Neuronal stem cell (in vitro differentiated cells): ENCODE data around the gene RHBG.

Source experiments
- DNase-seq: peaks from one replicate; pipeline ENCODE4 v3.0.0-alpha.2; 2013; ENCODE audit warnings: low spot score
- H2AFZ ChIP-seq: one replicate; pipeline ENCODE4 v1.6.1; 2013; ENCODE audit warnings: mild to moderate bottlenecking, low read length, inconsistent platforms
- H2AK5ac ChIP-seq: 2 replicates; pipeline ENCODE4 v1.6.1; 2013; ENCODE audit warnings: low read depth, mild to moderate bottlenecking, inconsistent platforms, low read length, moderate library complexity, mixed read lengths
- H2BK120ac ChIP-seq: 2 replicates; pipeline ENCODE4 v1.6.1; 2013; ENCODE audit warnings: low read depth, mild to moderate bottlenecking, inconsistent platforms, low read length, moderate library complexity, mixed read lengths
- H2BK12ac ChIP-seq: one replicate; pipeline ENCODE4 v1.6.1; 2013; ENCODE audit warnings: low read length, inconsistent platforms
- H2BK15ac ChIP-seq: 2 replicates; pipeline ENCODE4 v1.6.1; 2013; ENCODE audit warnings: mild to moderate bottlenecking, low read length, inconsistent platforms, mixed read lengths
- H2BK5ac ChIP-seq: one replicate; pipeline ENCODE4 v1.6.1; 2013; ENCODE audit warnings: inconsistent platforms, mild to moderate bottlenecking, low read length, moderate library complexity
- H3K14ac ChIP-seq: one replicate; pipeline ENCODE4 v1.6.1; 2013; ENCODE audit warnings: low read length, inconsistent platforms
- H3K18ac ChIP-seq: 2 replicates; pipeline ENCODE4 v1.6.1; 2013; ENCODE audit warnings: low read length, inconsistent platforms
- H3K23ac ChIP-seq: 2 replicates; pipeline ENCODE4 v1.6.1; 2013; ENCODE audit warnings: low read depth, mild to moderate bottlenecking, mixed read lengths, low read length, inconsistent platforms; ENCODE audit not compliant: poor library complexity
- H3K27ac ChIP-seq: replicated peaks from 3 replicates; pipeline ENCODE4 v1.5.1; 2013; ENCODE audit warnings: low read length, inconsistent platforms
- H3K27me3 ChIP-seq, 3 experiments: 2 replicates each; pipeline ENCODE4 v1.6.1; 2013; ENCODE audit warnings: low read length in 3 of 3, mild to moderate bottlenecking in 2 of 3, inconsistent platforms in 1 of 3, low read depth in 1 of 3, mixed read lengths in 1 of 3, moderate library complexity in 1 of 3; ENCODE audit not compliant: control insufficient read depth in 3 of 3, insufficient read depth in 3 of 3
- H3K36me3 ChIP-seq, 2 donors: replicated peaks in 1 of 2; 2 replicates each; pipeline ENCODE4 v1.6.1; 2013; ENCODE audit warnings: low read length in 2 of 2; ENCODE audit not compliant: control insufficient read depth in 2 of 2, insufficient read depth in 2 of 2
- H3K4ac ChIP-seq: 2 replicates; pipeline ENCODE4 v1.6.1; 2013; ENCODE audit warnings: inconsistent platforms, mild to moderate bottlenecking, low read length, moderate library complexity
- H3K4me1 ChIP-seq, 2 donors: 1 replicate in 1 of 2; 2 replicates in 1 of 2; pipeline ENCODE4 v1.6.1; 2013; ENCODE audit warnings: low read length in 2 of 2, low read depth in 1 of 2; ENCODE audit not compliant: control insufficient read depth in 2 of 2, insufficient read depth in 1 of 2
- H3K4me2 ChIP-seq: one replicate; pipeline ENCODE4 v1.6.1; 2013; ENCODE audit warnings: mild to moderate bottlenecking, low read length, inconsistent platforms; ENCODE audit not compliant: insufficient read depth, poor library complexity, severe bottlenecking
- H3K4me3 ChIP-seq, 2 donors: 2 replicates each; pipeline ENCODE4 v1.5.1; 2013; ENCODE audit warnings: low read length in 2 of 2, mild to moderate bottlenecking in 2 of 2, inconsistent platforms in 1 of 2, moderate library complexity in 1 of 2
- H3K79me1 ChIP-seq: one replicate; pipeline ENCODE4 v1.6.1; 2013; ENCODE audit warnings: low read depth, mild to moderate bottlenecking, inconsistent platforms, low read length, moderate library complexity
- H3K9ac ChIP-seq: one replicate; pipeline ENCODE4 v1.6.1; 2013; ENCODE audit warnings: mild to moderate bottlenecking, low read depth, low read length, inconsistent platforms; ENCODE audit not compliant: poor library complexity
- H3K9me3 ChIP-seq, 2 donors: replicated peaks in 1 of 2; 2 replicates each; pipeline versions ENCODE3 to v1.6.1; 2013; ENCODE audit warnings: low read length in 2 of 2, mild to moderate bottlenecking in 2 of 2, inconsistent platforms in 1 of 2, low read depth in 1 of 2, mixed read lengths in 1 of 2, moderate library complexity in 1 of 2; ENCODE audit not compliant: control insufficient read depth in 2 of 2, insufficient read depth in 1 of 2
- H4K8ac ChIP-seq: one replicate; pipeline ENCODE4 v1.6.1; 2013; ENCODE audit warnings: low read depth, mild to moderate bottlenecking, inconsistent platforms, low read length, moderate library complexity
- H4K91ac ChIP-seq: one replicate; pipeline ENCODE4 v1.6.1; 2013; ENCODE audit warnings: low read length, low read depth, mild to moderate bottlenecking, inconsistent platforms; ENCODE audit not compliant: poor library complexity
- WGBS, 2 donors: extraction: QIAGEN DNeasy Blood & Tissue Kit; methylation state at CpG; one replicate each; pipeline ENCODE4 v1.1.7; 2013; ENCODE audit warnings: missing lambda C conversion rate in 2 of 2, mixed read lengths in 1 of 2; ENCODE audit not compliant: insufficient read length in 2 of 2, insufficient replicate concordance in 1 of 2; ENCODE audit errors: extremely low coverage in 2 of 2; 5-methylcytosine and 5-hydroxymethylcytosine counted together

Gene RHBG

DNA sequence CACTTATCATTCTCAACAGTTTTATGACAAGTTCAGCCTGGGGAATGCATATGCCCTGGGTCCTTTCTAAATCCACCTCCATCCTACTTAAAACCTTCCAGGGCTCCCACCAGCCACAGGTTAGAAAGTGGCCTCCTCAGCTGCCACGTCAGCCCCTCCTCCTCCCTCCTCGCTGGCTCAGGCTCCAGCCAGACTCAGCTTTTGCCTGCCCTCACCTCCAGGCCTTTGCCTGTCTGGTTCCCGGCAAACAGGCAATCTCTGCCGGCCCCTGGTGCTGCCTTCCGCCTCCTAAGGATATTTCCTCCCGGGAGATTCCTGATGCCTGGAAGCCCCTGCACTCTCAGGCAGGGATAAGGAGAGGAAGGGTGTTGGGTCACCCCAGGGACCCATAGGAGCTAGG is 9.5 kb downstream of the RHBG start:
- Histone ChIP-seq H3K4ac (no peak overlapping the region), H3K27me3 (peaks cover 0 to 51% (median 8%) of the 10 kb centered on the region in 3 experiments), H3K9me3 (no peaks in the 10 kb centered on the region), H3K27ac (no peak overlapping the region), H3K23ac (no peak overlapping the region), H3K18ac (peak overlapping the region; percentile 30), H3K4me1 (peaks cover 0 to 2% of the 10 kb centered on the region in 2 donors), H3K4me2 (no peak overlapping the region), H2AK5ac (no peak overlapping the region), H3K9ac (no peak overlapping the region), H4K8ac (no peak overlapping the region), H2BK12ac (no peak overlapping the region), H2AFZ (no peak overlapping the region), H3K14ac (no peak overlapping the region), H3K36me3 (no peaks in the 10 kb centered on the region), H4K91ac (no peak overlapping the region), H3K79me1 (no peaks in the 10 kb centered on the region), H2BK120ac (peak overlapping the region; percentile 62), H2BK5ac (no peak overlapping the region), H2BK15ac (no peak overlapping the region), H3K4me3 (no peak overlapping the region)
- no peak for DNase-seq
- no CpG with 5 or more reads among the region's 6 CpGs for WGBS, 2 donors

DNA sequence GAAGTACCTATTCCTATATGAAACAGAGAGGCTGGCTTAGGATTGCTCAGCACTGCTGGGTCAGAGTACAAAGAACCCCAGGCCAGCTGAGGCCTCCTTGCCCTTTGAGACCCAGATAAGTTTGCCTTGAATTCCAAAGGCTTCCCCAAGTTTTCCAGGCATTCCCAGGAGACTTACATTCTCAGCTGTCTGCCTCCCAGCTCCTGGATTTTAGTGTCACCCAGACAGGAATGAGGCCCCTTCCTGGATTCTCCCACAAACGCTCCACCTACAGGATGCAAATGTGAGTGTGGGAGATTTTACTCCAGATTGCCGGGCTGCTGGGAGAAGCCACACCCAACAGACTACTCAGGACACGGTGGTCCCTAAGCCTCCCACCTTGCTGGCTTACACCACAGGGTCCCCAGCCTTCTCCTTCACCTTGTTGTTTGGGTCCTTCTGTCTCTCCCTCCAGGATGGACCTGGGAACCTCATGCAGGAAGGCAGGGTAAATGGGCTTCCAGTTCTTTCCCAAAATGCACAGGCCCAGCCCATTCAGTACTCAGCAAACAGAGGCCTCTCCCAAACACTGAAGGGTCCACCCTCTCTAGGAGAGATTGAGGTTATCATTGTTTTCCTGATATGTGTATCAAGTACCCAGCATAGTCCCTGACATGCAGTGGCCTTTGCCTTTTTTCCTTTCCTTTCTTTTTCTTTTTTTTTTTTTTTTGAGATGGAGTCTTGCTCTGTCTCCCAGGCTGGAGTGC is 10.6 kb downstream of the RHBG start:
- Histone ChIP-seq H3K18ac (no peak overlapping the region), H3K4me3 (no peak overlapping the region), H3K36me3 (no peaks in the 10 kb centered on the region), H3K4me1 (peaks cover 0 to 2% of the 10 kb centered on the region in 2 donors), H3K4ac (no peak overlapping the region), H2BK5ac (no peak overlapping the region), H2BK15ac (no peak overlapping the region), H3K27ac (no peak overlapping the region), H3K4me2 (no peak overlapping the region), H2AFZ (no peak overlapping the region), H3K9ac (no peak overlapping the region), H2AK5ac (no peak overlapping the region), H3K79me1 (no peaks in the 10 kb centered on the region), H3K23ac (no peak overlapping the region), H3K9me3 (no peaks in the 10 kb centered on the region), H3K14ac (no peak overlapping the region), H3K27me3 (peaks cover 0 to 54% (median 11%) of the 10 kb centered on the region in 3 experiments), H2BK12ac (no peak overlapping the region), H4K91ac (no peak overlapping the region), H2BK120ac (no peak overlapping the region), H4K8ac (no peak overlapping the region)
- DNase-seq: no peak
- WGBS, 2 donors: no CpG with 5 or more reads among the region's 3 CpGs

DNA sequence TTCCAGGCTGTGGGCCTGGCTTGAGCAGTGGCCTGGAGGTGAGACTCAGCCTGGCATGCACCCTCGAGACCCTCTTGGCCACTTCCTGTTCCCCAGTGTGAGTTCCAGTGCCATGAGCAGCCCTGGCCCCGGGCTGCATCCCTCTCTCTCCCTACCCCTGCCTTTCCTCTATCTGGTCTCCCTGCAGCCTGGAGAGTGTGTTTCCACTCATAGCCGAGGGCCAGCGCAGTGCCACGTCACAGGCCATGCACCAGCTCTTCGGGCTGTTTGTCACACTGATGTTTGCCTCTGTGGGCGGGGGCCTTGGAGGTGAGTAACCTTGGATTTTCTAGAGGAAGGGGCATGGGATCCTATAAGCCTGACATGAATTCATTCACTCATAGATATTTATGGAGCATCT is 13.6 kb downstream of the RHBG start:
- Histone ChIP-seq H3K27me3 (peaks cover 2 to 68% (median 39%) of the 10 kb centered on the region in 3 experiments), H3K23ac (no peak overlapping the region)

DNA sequence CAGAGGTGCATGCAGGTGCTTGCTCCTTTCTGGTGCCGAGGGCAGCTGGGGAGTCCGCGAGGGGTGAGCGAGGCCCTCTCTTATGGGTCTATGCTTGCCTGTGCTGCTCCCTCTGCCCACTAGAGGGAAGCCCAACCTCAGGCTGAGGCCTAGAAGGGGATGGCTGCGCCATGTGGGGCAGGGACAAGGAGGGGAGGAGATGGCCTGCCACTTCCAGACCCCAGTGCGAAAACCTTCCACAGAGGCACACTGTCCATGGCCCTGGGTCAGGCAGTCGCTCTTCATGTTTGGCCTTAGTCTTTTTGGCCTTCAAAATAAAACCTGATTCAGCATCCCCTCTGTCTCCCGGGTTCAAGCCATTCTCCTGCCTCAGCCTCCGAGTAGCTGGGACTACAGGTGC is 14.0 kb downstream of the RHBG start:
- no peak overlapping the region for H2BK12ac ChIP-seq
- H3K9ac ChIP-seq: no peak overlapping the region
- WGBS, 2 donors: no CpG with 5 or more reads among the region's 9 CpGs

More for the DNA sequence above, 13.6 kb downstream of the RHBG start:
- Histone ChIP-seq H3K79me1 (no peaks in the 10 kb centered on the region), H4K8ac (no peak overlapping the region), H2BK12ac (no peak overlapping the region), H3K36me3 (no peaks in the 10 kb centered on the region), H3K9ac (no peak overlapping the region), H3K27ac (no peak overlapping the region), H3K4me2 (no peak overlapping the region), H2BK120ac (no peak overlapping the region), H3K4ac (no peak overlapping the region), H4K91ac (no peak overlapping the region), H3K18ac (no peak overlapping the region), H2AFZ (no peak overlapping the region), H3K4me3 (no peak overlapping the region), H3K9me3 (no peaks in the 10 kb centered on the region), H2BK5ac (no peak overlapping the region), H3K14ac (no peak overlapping the region), H2BK15ac (no peak overlapping the region), H2AK5ac (no peak overlapping the region), H3K4me1 (peaks cover under 1 to 6% of the 10 kb centered on the region in 2 donors)
- DNase-seq: no peak
- no CpG with 5 or more reads among the region's 7 CpGs for WGBS, 2 donors

More for the DNA sequence above, 14.0 kb downstream of the RHBG start:
- no peak overlapping the region for H3K4me2 ChIP-seq
- no peaks in the 10 kb centered on the region for H3K9me3 ChIP-seq
- no peak overlapping the region for H4K91ac ChIP-seq
- peaks cover 5 to 10% of the 10 kb centered on the region in 2 donors for H3K4me1 ChIP-seq
- no peak overlapping the region for H2BK5ac ChIP-seq
- no peak overlapping the region for H2BK15ac ChIP-seq
- H3K79me1 ChIP-seq: no peaks in the 10 kb centered on the region
- H2BK120ac ChIP-seq: no peak overlapping the region
- peaks cover 7 to 72% (median 44%) of the 10 kb centered on the region in 3 experiments for H3K27me3 ChIP-seq
- H3K36me3 ChIP-seq: no peaks in the 10 kb centered on the region
- H2AFZ ChIP-seq: no peak overlapping the region
- DNase-seq: peak; percentile 65
- no peak overlapping the region for H3K14ac ChIP-seq
- H3K4ac ChIP-seq: no peak overlapping the region
- H2AK5ac ChIP-seq: no peak overlapping the region
- H3K27ac ChIP-seq: no peak overlapping the region
- no peak overlapping the region for H3K18ac ChIP-seq
- peak overlapping the region; percentile 65 for H3K23ac ChIP-seq
- H3K4me3 ChIP-seq: no peak overlapping the region
- no peak overlapping the region for H4K8ac ChIP-seq
